ENCODE measurements around the gene ATG13.

The ATG13 gene

GRCh38 chr11:46588915-46589314, 28.4 kb upstream of the ATG13 start:
- H3K4me1 ChIP-seq (ENCODE audit: insufficient read depth, insufficient read length): no peaks in the 10 kb centered on the region
- H3K9me3 ChIP-seq (ENCODE audit: insufficient read depth, low read length): no peaks in the 10 kb centered on the region; the same call in 1 of the 2 replicates
- H3K4me3 ChIP-seq (ENCODE audit: insufficient read length, low read depth): no peak overlapping the region
- no peaks in the 10 kb centered on the region for H3K27me3 ChIP-seq (ENCODE audit: insufficient read depth, insufficient read length)
- TF ChIP-seq YY1 (IDR thresholded peaks at IDR 0.05; ENCODE audit: insufficient read depth, insufficient read length) (no peak), ZNF274 (IDR thresholded peaks at IDR 0.05; ENCODE audit: low read depth, low read length) (no peak), SUZ12 (IDR thresholded peaks at IDR 0.05; ENCODE audit: extremely low read depth, insufficient read depth, insufficient read length) (no peak)
- peaks cover 7% of the 10 kb centered on the region for H3K36me3 ChIP-seq (ENCODE audit: insufficient read depth, insufficient read length, low read length)
- no peak overlapping the region for H3K9ac ChIP-seq (ENCODE audit: insufficient read length, low read depth)
- DNase-seq (ENCODE audit: low read depth, low spot score): no peak

- TF ChIP-seq SUZ12 (IDR thresholded peaks at IDR 0.05; ENCODE audit: extremely low read depth, insufficient read depth, insufficient read length) (no peak), YY1 (IDR thresholded peaks at IDR 0.05; ENCODE audit: insufficient read depth, insufficient read length) (no peak), ZNF274 (IDR thresholded peaks at IDR 0.05; ENCODE audit: low read depth, low read length) (no peak)
- H3K4me3 ChIP-seq (ENCODE audit: insufficient read length, low read depth): no peak overlapping the region
- H3K36me3 ChIP-seq (ENCODE audit: insufficient read depth, insufficient read length, low read length): peaks cover 7% of the 10 kb centered on the region
- no peaks in the 10 kb centered on the region for H3K27me3 ChIP-seq (ENCODE audit: insufficient read depth, insufficient read length)
- H3K9ac ChIP-seq (ENCODE audit: insufficient read length, low read depth): no peak overlapping the region
- no peak for DNase-seq (ENCODE audit: low read depth, low spot score)
- no peaks in the 10 kb centered on the region for H3K4me1 ChIP-seq (ENCODE audit: insufficient read depth, insufficient read length)
- no peaks in the 10 kb centered on the region for H3K9me3 ChIP-seq (ENCODE audit: insufficient read depth, low read length)
These were observed 26.4 kb upstream of the ATG13 start for GRCh38 chr11:46590740-46591605.

GRCh38 chr11:46593550-46594373, 23.6 kb upstream of the ATG13 start, which contains the start of gene AMBRA1:
TSS of gene AMBRA1 (minus strand) at chr11:46594023. CDS start at chr11:46548380, 45,643 bp downstream.
- H3K36me3 ChIP-seq (ENCODE audit: insufficient read depth, insufficient read length, low read length): no peaks in the 10 kb centered on the region
- TF ChIP-seq YY1 (IDR thresholded peaks at IDR 0.05; ENCODE audit: insufficient read depth, insufficient read length) (no peak), ZNF274 (IDR thresholded peaks at IDR 0.05; ENCODE audit: low read depth, low read length) (no peak), SUZ12 (IDR thresholded peaks at IDR 0.05; ENCODE audit: extremely low read depth, insufficient read depth, insufficient read length) (no peak)
- H3K4me3 ChIP-seq (ENCODE audit: insufficient read length, low read depth): peak within 1 kb of the TSS; percentile 89
- no peaks in the 10 kb centered on the region for H3K9me3 ChIP-seq (ENCODE audit: insufficient read depth, low read length)
- peak; percentile 95 for DNase-seq (ENCODE audit: low read depth, low spot score)
- H3K9ac ChIP-seq (ENCODE audit: insufficient read length, low read depth): peak within 1 kb of the TSS; percentile 90
- no peaks in the 10 kb centered on the region for H3K27me3 ChIP-seq (ENCODE audit: insufficient read depth, insufficient read length)
- no peaks in the 10 kb centered on the region for H3K4me1 ChIP-seq (ENCODE audit: insufficient read depth, insufficient read length)

GRCh38 chr11:46594374-46594700, 23.0 kb upstream of the ATG13 start:
- TF ChIP-seq SUZ12 (IDR thresholded peaks at IDR 0.05; ENCODE audit: extremely low read depth, insufficient read depth, insufficient read length) (no peak), ZNF274 (IDR thresholded peaks at IDR 0.05; ENCODE audit: low read depth, low read length) (no peak), YY1 (IDR thresholded peaks at IDR 0.05; ENCODE audit: insufficient read depth, insufficient read length) (no peak)
- Histone ChIP-seq H3K36me3 (ENCODE audit: insufficient read depth, insufficient read length, low read length) (no peaks in the 10 kb centered on the region), H3K4me1 (ENCODE audit: insufficient read depth, insufficient read length) (no peaks in the 10 kb centered on the region), H3K9ac (ENCODE audit: insufficient read length, low read depth) (peak overlapping the region; percentile 37), H3K9me3 (ENCODE audit: insufficient read depth, low read length) (no peaks in the 10 kb centered on the region), H3K4me3 (ENCODE audit: insufficient read length, low read depth) (peak overlapping the region; percentile 89), H3K27me3 (ENCODE audit: insufficient read depth, insufficient read length) (no peaks in the 10 kb centered on the region)
- no peak for DNase-seq (ENCODE audit: low read depth, low spot score)

- TF ChIP-seq YY1 (IDR thresholded peaks at IDR 0.05; ENCODE audit: insufficient read depth, insufficient read length): no peak
- no peak for TF ChIP-seq SUZ12 (IDR thresholded peaks at IDR 0.05; ENCODE audit: extremely low read depth, insufficient read depth, insufficient read length)
- no peak for TF ChIP-seq ZNF274 (IDR thresholded peaks at IDR 0.05; ENCODE audit: low read depth, low read length)
- H3K27me3 ChIP-seq (ENCODE audit: insufficient read depth, insufficient read length): no peaks in the 10 kb centered on the region
- H3K36me3 ChIP-seq (ENCODE audit: insufficient read depth, insufficient read length, low read length): no peaks in the 10 kb centered on the region
- H3K4me1 ChIP-seq (ENCODE audit: insufficient read depth, insufficient read length): no peaks in the 10 kb centered on the region
- no peak overlapping the region for H3K4me3 ChIP-seq (ENCODE audit: insufficient read length, low read depth)
- H3K9me3 ChIP-seq (ENCODE audit: insufficient read depth, low read length): no peaks in the 10 kb centered on the region
- no peak overlapping the region for H3K9ac ChIP-seq (ENCODE audit: insufficient read length, low read depth)
- no peak for DNase-seq (ENCODE audit: low read depth, low spot score)
These were observed 22.6 kb upstream of the ATG13 start for GRCh38 chr11:46594785-46595184.

GRCh38 chr11:46597155-46597554, 20.2 kb upstream of the ATG13 start:
- DNase-seq (ENCODE audit: low read depth, low spot score): no peak
- no peak overlapping the region for H3K9ac ChIP-seq (ENCODE audit: insufficient read length, low read depth)
- H3K36me3 ChIP-seq (ENCODE audit: insufficient read depth, insufficient read length, low read length): no peaks in the 10 kb centered on the region
- TF ChIP-seq ZNF274 (IDR thresholded peaks at IDR 0.05; ENCODE audit: low read depth, low read length): no peak
- no peak for TF ChIP-seq YY1 (IDR thresholded peaks at IDR 0.05; ENCODE audit: insufficient read depth, insufficient read length)
- no peak for TF ChIP-seq SUZ12 (IDR thresholded peaks at IDR 0.05; ENCODE audit: extremely low read depth, insufficient read depth, insufficient read length)
- H3K9me3 ChIP-seq (ENCODE audit: insufficient read depth, low read length): no peaks in the 10 kb centered on the region
- H3K4me1 ChIP-seq (ENCODE audit: insufficient read depth, insufficient read length): no peaks in the 10 kb centered on the region
- H3K27me3 ChIP-seq (ENCODE audit: insufficient read depth, insufficient read length): no peaks in the 10 kb centered on the region
- H3K4me3 ChIP-seq (ENCODE audit: insufficient read length, low read depth): no peak overlapping the region

Data from NT2/D1 (cell line).